ENCODE results near the gene CGB7.
"Not testable (repeated sequence)": the region's sequence is repeated elsewhere in the genome, so short reads cannot be mapped to it uniquely, and the experiment has no call there.

DNA sequence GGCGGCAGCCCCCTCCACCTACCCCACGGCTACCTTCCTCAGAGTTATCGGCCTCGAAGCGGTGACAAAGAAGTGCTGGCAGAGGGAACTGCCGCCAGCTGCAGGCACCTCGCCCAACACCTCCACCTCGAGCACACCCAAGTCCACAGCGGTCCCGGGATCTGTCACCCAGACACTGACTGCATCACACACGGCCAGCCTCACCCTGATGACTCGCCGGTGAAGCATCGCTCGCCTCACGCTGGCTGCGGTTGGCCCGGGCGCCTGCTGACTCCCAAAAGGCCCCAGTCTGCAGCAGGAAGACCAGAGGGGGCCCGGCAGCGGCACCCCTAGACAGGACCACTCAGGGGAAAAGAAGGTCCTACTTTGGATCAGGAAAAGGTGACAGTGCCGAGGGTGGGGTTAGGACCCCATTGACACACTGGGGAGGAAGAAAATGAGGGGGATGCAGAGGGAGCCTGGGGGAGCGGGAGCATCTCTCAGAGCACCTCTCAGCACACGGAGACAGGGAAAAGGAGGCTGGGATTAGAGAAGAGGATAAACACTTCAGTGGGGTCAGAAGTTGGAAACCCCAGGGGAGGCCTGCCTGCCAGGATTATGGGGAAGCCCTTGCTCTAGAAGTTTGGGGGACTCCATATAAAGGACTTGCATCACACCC is 7.0 kb downstream of the CGB7 start:
- TF ChIP-seq, protein P1, sequence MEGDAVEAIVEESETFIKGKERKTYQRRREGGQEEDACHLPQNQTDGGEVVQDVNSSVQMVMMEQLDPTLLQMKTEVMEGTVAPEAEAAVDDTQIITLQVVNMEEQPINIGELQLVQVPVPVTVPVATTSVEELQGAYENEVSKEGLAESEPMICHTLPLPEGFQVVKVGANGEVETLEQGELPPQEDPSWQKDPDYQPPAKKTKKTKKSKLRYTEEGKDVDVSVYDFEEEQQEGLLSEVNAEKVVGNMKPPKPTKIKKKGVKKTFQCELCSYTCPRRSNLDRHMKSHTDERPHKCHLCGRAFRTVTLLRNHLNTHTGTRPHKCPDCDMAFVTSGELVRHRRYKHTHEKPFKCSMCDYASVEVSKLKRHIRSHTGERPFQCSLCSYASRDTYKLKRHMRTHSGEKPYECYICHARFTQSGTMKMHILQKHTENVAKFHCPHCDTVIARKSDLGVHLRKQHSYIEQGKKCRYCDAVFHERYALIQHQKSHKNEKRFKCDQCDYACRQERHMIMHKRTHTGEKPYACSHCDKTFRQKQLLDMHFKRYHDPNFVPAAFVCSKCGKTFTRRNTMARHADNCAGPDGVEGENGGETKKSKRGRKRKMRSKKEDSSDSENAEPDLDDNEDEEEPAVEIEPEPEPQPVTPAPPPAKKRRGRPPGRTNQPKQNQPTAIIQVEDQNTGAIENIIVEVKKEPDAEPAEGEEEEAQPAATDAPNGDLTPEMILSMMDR (IDR thresholded peaks at IDR 0.05) = not testable (repeated sequence)
- not testable (repeated sequence) for TF ChIP-seq EZH2, EZH2phosphoT487 (IDR thresholded peaks at IDR 0.05)

Data from neural progenitor cell (in vitro differentiated cells).